GM19099 (cell line): ENCODE data around the gene LCK.

Experiments
- POLR2A ChIP-seq: IDR thresholded peaks from 3 replicates; pipeline ENCODE4 v1.6.1; 2011; ENCODE audit warnings: low read depth; ENCODE audit not compliant: insufficient read length; ENCODE audit errors: extremely low read depth

LCK gene

GRCh38 chr1:32250893-32251716, at the start of gene LCK:
Gene LCK (plus strand): TSS chr1:32251265. CDS start chr1:32274330, 23,065 bp downstream.
- peak; percentile 75 for TF ChIP-seq POLR2A

- no peak for TF ChIP-seq POLR2A
Measured at GRCh38 chr1:32204943-32205361, 46.1 kb upstream of the LCK start.

GRCh38 chr1:32205401-32206370, 45.4 kb upstream of the LCK start, which contains the start of gene IQCC:
Gene IQCC (plus strand): TSS chr1:32205671. CDS start chr1:32205682, 11 bp downstream.
- peak; percentile 74 for TF ChIP-seq POLR2A

- no peak for TF ChIP-seq POLR2A
Measured at GRCh38 chr1:32208469-32208868, 42.6 kb upstream of the LCK start.

- TF ChIP-seq POLR2A = no peak
Measured at GRCh38 chr1:32208891-32209328, 42.2 kb upstream of the LCK start, which contains the start of gene DCDC2B. Gene DCDC2B (plus strand): TSS chr1:32209089. CDS start chr1:32209094, 5 bp downstream.

- TF ChIP-seq POLR2A = peak; percentile 11
Measured at GRCh38 chr1:32215629-32216480, 35.2 kb upstream of the LCK start.

- TF ChIP-seq POLR2A = no peak
Measured at GRCh38 chr1:32216566-32216965, 34.5 kb upstream of the LCK start.

GRCh38 chr1:32219022-32219421, 32.0 kb upstream of the LCK start:
- TF ChIP-seq POLR2A = no peak

GRCh38 chr1:32220746-32221580, 30.1 kb upstream of the LCK start:
- no peak for TF ChIP-seq POLR2A

- TF ChIP-seq POLR2A = no peak
Measured at GRCh38 chr1:32221581-32221979, 29.5 kb upstream of the LCK start.

GRCh38 chr1:32221980-32222755, 28.9 kb upstream of the LCK start, which contains the start of the genes EIF3I and TMEM234:
Gene EIF3I (plus strand): TSS chr1:32222407. CDS start chr1:32222442, 35 bp downstream.
Gene TMEM234 (minus strand): TSS chr1:32222353. CDS start chr1:32222322, 31 bp downstream.
- peak; percentile 82 for TF ChIP-seq POLR2A

GRCh38 chr1:32223683-32224082, 27.4 kb upstream of the LCK start:
- TF ChIP-seq POLR2A = no peak
